GM19468 (cell line): Measurements from ENCODE around the gene HOXD9.

ENCODE experiments used
- ATAC-seq: cut with Tn5 transposase; IDR thresholded peaks from one replicate; pipeline ENCODE4 v1.9.1; 2021; ENCODE audit warnings: mild to moderate bottlenecking, moderate library complexity, moderate number of reproducible peaks; ENCODE audit not compliant: unreplicated experiment; ENCODE audit errors: extremely low read depth

The HOXD9 gene

DNA sequence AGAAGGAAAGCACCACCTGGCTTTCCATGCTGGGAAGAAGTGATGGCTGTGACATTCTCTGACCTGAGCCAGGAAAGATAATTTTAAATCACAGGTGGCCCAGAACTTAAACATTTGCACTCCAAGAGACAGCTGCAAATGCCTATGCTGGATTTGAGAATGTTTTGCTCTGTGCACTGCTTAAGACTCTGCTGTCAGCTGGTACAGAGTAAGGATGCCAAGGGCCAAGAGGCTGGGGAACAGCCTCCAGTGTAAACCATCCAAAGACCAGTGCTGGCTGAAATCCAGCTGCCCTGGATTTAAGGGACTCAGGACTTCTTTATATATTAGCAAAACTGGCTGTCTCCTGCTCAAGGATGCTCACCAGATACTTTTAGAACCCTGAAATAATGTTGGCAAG is 10.9 kb downstream of the HOXD9 start:
- no peak for ATAC-seq

GRCh38 chr2:176134035-176134434 is 11.5 kb downstream of the HOXD9 start:
- no peak for ATAC-seq

DNA sequence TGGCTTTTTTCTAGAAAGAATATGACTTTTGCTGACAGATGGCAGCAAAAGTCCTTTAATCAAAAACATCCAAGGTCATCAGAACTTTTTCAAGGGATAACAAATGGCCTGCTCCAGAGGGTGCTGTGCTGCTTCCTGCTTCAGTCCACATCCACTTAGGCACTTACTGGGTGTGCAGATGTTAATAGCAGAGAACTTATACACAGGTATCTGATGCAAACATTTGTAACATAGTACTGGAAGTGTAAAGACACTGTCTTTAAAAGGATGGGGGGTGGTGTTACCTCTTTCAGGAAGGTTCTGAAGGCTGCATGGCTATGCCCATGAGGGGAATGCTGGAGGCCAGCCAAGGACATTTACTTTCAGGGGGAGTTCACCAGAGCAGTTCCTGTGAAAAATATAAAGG is 12.5 kb downstream of the HOXD9 start:
- ATAC-seq: no peak

DNA sequence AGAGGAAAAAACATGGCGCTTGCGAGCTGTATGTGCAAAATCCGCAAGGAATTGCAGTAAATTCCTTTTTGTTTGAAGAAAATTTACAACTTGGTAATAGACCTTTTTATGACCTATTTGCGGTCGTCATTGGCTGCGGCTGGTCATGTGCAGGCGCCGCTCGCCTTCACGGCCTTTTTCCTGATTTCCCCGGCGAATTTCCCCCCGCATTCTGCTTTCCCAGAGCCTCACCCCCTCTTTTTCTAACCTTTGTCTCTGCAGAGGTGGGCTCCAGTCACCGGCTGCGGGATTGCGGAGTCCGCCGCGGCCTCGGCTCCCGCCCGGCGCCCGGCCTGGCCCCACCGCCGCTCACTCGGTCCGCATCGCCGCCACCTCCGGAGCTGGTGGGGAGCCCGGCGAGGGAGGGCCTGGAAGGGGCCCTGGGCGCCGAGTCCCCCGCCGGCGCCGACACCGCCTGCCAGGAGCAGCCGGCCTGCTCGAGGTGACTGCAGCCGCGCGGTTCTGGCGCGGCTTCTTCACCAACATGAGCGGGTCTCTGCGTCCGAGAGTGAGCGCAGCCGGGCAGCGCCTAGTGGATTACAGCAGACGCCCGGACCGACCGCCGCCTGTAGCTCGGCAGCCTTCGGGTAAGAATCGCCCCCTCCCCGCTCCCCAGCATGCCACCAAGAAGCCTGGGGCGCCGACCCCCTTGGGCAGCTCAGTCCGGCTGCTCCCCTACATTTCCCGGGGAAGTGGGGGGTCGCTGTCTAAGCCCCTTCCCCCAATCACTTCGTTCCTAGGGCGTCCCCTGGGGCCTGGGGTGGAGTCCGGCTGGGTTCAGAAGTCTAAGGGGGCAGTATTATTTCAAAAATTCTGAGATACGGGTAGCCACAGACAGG is 14.1 kb downstream of the HOXD9 start:
- ATAC-seq: no peak

DNA sequence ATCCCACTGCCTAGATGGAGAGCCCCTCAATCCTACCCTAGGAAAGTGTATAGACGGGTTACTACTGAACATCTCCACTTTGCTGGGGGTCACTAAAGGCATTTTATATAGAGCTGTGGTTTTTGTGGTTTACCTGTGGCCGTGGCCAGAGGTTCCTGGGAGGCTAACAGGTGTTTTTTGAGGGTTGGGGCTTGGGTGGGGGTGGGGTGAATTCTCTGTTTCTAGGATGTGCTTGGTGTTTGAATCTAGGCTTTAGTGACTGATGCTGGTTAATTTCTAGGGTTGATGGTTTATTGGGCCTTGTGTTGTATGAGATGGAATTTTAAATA is 14.7 kb downstream of the HOXD9 start:
- no peak for ATAC-seq

DNA sequence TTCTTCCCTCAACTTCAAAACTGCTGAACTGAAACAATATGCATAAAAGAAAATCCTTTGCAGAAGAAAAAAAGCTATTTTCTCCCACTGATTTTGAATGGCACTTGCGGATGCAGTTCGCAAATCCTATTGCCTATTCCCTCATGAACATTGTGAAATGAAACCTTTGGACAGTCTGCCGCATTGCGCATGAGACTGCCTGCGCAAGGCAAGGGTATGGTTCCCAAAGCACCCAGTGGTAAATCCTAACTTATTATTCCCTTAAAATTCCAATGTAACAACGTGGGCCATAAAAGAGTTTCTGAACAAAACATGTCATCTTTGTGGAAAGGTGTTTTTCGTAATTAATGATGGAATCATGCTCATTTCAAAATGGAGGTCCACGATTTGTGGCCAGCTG is 15.4 kb downstream of the HOXD9 start:
- ATAC-seq: no peak

GRCh38 chr2:176138526-176138922 is 16.0 kb downstream of the HOXD9 start:
- no peak for ATAC-seq

- no peak for ATAC-seq
Measured at GRCh38 chr2:176138923-176139660, 16.6 kb downstream of the HOXD9 start.

DNA sequence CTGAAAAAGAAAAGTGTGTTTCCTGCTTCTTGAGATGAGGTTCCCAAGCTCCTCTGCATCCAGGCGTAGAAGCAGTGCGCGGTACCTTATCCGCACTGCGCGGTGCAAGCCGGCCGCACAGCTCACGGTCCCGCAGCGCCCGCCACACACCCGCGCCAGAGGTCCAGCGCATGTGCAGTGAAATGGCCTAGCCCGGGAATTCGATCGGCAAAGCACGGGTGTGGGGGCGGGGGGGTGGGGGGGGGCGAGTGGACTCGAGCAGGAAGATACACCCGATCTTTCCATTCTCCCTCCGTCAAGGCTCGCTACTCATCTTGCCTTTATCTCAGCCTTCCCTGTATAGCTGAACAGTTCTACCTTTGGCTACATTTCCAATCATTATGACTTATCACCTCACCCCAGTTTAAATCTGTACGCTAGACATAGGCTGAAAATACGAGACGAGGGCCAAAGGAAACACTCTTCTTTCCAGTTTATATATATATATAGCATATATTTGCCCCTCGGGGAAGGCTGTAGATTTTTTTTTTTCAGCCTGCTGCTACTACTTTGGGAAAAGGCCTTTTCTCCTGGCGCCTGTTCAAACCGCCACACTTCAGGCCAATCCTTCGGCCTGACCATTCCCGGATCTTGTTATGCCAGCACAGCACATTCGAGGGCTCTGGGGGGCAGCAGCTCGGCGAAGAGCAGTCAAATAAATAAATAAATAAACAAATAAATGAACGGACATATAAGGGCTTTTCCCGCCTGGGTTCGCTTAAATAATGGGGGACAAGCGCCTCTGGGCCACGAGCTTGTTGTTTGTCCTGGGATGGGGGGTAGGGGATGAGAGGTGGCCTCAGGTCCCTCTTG is 17.4 kb downstream of the HOXD9 start:
- ATAC-seq: no peak

DNA sequence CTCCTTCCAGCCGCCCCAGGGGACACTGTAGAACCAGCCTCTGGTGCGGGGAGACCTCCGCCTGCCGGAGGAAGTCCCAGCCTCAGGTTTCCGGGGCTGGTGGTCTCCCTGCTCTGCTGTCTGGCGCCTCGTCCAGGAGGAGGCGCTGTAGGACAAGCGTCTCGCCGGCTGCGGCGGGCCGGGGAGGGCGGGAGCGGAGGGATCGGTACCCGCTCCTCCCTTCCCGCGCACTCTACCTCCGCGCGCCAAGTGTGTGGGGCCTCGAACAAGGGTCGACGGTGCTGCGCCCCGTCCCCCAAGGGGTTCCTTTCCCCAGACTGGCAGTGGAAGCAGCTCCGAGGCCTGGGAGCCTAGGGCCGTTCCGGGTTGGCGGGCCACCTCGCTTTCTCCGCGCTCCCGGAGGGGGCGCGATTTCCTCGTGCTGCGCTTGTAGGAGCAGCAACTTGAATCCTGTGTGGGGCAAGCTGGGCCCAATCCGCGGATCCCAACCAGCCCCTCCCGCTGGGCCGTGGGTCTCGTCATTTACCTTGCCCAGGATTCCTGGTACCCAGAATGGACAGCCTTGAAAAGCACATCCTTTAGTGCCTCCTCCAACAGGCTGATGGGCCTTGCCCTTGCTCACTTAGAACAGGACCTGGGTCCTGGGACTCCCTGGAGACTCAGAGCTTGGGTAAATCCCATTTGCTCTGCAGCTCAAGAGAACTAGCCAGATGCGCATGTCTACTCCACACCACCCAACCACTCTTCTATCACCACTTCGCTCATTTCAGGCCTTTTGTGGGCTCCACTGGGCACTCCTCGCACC is 18.2 kb downstream of the HOXD9 start:
- peak; percentile 76 for ATAC-seq

- ATAC-seq: no peak
Measured at GRCh38 chr2:176142281-176142680, 19.8 kb downstream of the HOXD9 start.

GRCh38 chr2:176145085-176145969 is 22.8 kb downstream of the HOXD9 start:
- ATAC-seq: no peak

DNA sequence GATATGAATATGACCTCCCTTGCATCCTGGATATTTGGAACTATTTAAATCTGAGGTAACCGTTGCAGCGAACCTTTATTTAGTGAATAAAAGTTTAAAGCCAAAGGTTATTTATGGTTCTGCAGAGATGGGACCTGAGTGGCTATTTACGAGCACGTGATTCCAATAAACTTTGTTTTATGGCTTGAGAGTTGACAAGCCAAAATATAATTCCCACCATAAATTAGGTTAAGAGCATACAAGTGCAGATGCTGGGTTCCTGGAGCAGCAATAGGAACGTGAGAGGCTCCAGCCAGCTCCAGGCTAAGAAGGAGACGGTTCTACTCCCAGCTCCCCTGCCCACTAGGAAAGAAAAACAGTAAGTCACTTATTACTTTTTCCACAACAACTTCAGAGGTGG is 23.6 kb downstream of the HOXD9 start:
- no peak for ATAC-seq

GRCh38 chr2:176146645-176147044 is 24.1 kb downstream of the HOXD9 start:
- ATAC-seq: no peak

DNA sequence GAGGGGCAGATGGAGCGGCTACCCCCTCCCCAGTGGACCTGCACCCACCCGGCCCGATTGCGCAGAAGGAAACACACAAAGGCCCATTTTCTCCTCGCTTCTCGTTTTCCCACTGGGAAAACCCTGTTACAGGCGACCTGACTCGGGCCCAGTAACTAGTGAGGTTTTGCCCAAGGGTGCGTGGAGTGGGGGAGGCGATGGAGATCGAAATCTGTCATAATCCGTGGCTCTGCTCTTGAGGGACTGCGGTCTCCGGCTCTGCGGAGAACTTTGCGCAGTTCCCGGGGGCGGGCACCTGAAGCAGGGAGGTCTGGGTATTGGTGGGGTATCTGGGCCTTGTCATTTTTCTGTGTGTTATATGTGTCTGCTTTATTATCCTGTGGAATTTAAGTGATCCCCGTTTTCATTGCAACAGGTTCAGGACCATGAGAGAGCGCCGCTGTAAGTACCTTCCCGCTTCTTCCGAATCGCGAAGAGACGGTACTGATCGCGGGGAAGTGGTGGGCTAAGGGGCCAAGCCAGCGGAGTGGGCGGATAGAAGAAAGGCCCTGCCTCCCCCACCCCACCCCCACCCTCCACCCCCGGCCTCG is 24.8 kb downstream of the HOXD9 start:
- no peak for ATAC-seq

DNA sequence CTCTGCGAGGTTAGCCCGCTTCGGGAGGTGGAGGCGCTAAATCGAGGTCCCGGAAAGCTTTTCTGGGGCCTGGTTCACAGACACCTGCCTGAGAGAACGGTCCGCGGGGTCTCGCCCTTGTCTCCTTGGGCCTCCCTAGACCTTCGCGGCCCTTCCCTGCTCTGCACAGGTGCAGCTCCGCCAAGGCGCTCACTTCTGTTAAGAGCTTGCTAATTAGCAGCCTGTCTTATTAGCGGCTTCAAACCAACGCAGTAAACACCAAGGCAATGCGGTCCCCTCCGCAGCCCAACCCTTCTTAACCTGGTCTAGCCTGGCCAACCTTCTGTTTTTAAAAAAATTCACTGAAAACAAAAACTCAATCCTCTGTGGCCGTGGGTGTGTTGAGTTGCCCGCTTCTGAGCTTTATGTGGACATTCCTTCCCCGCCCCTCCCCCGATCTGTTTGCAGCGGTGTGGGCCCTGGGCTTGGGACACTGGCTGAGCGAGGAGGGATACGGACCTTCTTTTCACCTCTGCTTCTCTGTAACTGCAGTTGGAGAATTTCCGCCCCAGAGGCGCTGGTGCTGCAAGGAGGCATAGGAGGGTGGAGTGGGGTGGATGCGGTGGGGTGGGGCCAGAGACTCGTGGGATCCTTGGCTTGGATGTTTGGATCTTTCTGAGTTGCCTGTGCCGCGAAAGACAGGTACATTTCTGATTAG is 25.4 kb downstream of the HOXD9 start:
- no peak for ATAC-seq

GRCh38 chr2:176148751-176149421 is 26.4 kb downstream of the HOXD9 start:
- no peak for ATAC-seq
